Measurements from ENCODE around the gene ZNF333.

DNA sequence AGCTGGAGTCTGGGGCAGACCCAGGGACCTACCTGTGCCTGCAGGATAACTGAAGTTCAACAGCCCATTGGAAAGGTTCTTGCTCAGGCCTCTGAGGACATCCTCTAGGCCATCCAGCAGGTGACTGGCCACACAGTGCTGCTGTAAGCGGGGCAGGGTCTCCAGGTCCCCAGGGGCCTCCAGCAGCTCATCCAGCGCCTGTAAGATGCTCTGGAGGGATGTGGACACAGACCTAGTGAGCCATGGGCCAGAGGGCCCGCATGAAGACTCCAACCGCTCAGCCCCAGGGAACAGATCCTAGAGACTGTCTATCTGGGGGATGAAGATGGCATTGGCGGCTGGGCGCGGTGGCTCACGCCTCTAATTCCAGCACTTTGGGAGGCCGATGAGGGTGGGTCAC, 74.6 kb downstream of the ZNF333 start:
- TF ChIP-seq, protein P1, sequence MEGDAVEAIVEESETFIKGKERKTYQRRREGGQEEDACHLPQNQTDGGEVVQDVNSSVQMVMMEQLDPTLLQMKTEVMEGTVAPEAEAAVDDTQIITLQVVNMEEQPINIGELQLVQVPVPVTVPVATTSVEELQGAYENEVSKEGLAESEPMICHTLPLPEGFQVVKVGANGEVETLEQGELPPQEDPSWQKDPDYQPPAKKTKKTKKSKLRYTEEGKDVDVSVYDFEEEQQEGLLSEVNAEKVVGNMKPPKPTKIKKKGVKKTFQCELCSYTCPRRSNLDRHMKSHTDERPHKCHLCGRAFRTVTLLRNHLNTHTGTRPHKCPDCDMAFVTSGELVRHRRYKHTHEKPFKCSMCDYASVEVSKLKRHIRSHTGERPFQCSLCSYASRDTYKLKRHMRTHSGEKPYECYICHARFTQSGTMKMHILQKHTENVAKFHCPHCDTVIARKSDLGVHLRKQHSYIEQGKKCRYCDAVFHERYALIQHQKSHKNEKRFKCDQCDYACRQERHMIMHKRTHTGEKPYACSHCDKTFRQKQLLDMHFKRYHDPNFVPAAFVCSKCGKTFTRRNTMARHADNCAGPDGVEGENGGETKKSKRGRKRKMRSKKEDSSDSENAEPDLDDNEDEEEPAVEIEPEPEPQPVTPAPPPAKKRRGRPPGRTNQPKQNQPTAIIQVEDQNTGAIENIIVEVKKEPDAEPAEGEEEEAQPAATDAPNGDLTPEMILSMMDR (IDR thresholded peaks at IDR 0.05), result no peak
- no peak for TF ChIP-seq ZFX (IDR thresholded peaks at IDR 0.05; ENCODE audit: borderline replicate concordance)

Measured in 22Rv1 (cell line).